ENCODE measurements around the gene TANK.
"Not testable (repeated sequence)": the region's sequence is repeated elsewhere in the genome, so short reads cannot be mapped to it uniquely, and the experiment has no call there.

The TANK gene

DNA sequence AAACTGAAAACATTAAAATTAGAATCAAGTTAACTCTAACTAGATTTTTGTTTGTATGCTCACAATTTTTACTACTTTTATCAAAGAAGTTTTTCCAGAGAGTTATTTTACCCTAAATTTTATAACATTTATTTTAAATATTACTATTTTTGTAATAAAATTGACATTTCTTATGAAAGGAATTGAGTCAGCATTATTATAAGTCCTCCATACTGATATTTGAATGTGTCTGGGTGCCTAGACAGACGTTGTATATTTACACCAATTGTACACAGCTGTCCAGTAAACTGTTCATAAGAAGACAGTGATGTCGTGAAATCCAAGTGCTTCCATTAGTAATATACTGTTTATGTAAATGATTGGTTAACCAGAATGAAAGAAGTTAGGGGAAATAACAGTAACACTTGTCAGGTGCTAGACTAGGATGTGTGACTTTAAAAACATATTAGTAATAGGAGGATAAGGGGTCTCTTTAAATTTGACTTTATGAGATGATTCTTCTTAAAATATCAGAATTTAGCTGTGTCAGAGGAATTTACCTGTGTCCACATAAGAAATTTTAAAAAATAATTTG lies 73.7 kb downstream of the TANK start:
- no peak for DNase-seq

GRCh38 chr2:161234627-161235026 lies 74.4 kb downstream of the TANK start:
- no peak for DNase-seq

GRCh38 chr2:161237392-161238264 lies 77.4 kb downstream of the TANK start:
- DNase-seq, result peak in 1 of 2 experiments; percentile 22

GRCh38 chr2:161238265-161238559 lies 78.0 kb downstream of the TANK start:
- DNase-seq, result no peak

DNA sequence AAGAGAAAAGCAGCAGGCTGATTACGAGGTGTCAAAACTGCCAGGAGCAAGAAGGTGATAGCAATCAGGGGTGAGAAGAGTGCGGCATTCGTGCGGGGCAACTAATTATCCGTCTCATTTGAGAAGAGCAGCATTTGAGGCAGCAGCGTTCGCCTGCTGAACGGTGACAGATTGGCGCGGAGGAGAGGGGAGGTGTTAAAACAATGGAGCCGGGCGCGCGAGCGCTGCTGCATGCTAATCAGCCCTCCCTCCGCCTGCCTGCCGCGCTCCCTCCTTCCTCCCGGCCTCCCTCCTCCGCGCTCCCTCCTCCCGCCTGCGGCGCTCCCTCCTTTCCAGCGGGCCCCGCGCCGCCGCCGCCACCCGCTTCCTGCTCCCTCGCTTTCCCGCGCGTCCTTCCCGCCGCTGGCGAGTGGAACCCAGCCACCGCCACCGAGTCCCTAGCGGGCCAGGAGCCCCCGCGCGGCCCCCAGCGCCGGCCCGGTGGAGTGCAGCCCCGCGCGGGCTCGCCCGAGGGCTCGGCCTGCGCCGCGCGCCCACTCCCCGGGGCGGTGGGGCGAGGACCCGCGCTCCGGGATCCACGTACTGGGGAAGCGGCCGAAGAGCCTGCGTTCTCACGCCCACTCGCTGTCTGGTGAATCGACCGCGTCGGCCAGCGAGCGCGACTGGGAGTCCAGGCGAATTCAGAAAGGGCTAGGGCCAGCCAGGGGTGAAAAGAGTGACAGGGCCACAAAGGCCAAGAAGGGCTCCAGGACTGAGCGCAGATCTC lies 78.5 kb downstream of the TANK start:
- DNase-seq, result peak in 1 of 2 experiments; percentile 41

GRCh38 chr2:161239326-161240109 lies 79.3 kb downstream of the TANK start:
- no peak for DNase-seq

DNA sequence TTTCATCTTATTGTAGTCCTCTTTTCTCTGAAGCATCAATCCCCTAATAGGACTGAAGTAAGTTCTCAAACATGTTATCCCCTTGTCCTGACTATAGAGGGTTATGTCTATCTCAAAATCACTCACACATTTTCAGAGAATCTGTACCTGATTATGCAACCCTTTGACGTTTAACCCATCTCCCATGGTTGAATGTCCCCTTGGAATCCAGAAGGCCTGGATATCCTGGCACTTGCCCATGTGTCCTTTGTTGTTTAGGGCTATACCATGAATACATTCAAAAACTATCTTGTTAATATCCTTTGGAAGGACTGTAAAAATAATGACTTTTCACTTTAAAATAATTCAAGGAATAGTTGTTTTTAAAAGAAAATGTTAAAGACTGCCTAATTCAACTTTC lies 81.7 kb downstream of the TANK start:
- DNase-seq, result no peak

DNA sequence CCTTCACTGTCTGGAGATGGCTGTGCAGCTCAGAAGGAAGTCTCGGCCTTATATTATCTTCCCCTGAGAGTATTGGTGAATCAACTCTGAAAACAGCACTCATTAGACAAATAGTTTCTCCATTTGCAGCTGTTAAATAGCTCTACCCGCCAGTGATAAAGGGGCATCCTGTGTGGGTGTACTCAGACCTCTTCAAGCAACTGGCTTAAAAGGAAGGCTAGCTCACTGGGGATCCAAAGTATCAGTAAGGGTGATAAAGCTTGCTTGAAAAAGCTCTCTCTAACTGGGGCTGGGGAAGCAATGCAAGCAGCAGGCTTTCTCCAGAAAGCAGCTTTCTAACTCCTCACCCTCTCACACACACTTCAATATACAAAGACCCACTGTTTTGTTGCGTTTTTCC lies 83.1 kb downstream of the TANK start:
- no peak for DNase-seq

- DNase-seq, result no peak
These were observed 83.7 kb downstream of the TANK start for GRCh38 chr2:161243905-161244304.

- DNase-seq, result not testable (repeated sequence)
These were observed 84.4 kb downstream of the TANK start for GRCh38 chr2:161244387-161245260.

DNA sequence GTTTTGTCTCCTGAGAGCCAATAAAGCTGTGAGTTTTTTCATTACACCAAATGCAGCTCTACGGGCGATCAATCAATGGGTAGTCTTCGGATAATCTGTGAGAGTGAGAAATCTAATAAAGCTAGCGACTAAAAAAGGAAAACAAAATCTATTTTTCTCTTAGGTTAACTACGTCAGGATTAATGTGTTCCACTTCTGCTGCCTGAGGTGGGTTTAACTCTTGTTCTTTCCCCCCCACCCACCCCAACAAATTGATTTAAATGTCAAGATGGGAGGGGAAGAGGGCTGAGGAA lies 85.0 kb downstream of the TANK start:
- DNase-seq, result no peak

GRCh38 chr2:161245671-161246070 lies 85.4 kb downstream of the TANK start:
- no peak for DNase-seq

DNA sequence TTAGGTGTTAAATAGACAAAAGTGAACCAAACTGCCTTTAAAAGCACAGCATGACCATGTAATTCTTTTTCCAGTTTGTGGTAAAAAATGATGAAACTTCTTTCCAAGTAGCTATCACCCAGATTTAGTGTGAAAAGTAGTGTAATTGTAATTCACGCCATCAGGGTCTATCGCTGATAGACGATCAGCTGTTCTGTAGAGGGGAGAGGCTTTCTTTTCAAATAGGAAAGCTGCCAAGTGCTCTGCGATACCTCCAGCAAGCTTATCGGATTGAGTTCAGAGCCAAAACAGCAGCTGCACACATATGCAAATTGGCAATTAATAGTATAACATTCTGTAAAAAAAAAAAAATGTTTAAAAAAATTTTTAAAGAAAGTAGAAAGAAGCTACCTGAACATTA lies 86.1 kb downstream of the TANK start:
- DNase-seq, result no peak

- no peak for DNase-seq
These were observed 90.7 kb downstream of the TANK start for GRCh38 chr2:161250864-161251436.

DNA sequence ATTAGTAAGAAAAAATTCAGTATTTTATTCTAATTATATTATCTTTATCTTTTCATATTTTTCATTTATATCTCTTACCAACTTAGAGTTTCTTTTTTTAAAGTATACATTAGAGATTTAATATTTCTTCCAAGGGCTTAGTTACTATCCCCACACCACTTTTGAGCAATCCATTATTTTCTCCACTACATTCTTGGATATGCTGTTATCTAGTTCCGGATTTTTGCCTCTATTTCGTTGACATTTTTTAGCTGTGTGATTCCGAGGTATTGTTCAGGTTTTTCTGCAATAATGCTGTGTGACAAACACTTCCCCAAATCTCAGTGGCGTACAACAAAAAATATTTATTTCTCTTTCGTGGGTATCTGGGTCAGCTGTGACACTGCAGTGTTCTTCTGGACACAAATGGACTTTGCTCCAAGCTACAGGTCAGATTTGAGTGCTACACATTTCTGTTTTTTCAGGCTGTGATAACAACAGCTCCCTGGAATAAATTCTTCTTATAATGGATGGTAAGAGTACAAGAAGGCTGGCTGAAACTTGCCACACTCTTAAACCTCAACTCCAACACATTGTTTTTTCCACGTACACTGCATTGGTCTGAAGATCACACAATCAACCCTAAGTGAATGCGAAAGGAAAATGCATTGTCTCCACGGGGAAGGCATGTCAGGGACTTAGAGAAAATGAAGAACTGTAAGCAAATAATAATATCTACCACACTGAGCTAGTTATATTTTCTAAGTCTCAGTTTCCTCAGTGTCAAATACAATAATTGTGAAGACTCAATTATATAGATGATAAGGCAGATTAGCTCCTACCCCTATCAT lies 97.1 kb downstream of the TANK start:
- no peak for DNase-seq

DNA sequence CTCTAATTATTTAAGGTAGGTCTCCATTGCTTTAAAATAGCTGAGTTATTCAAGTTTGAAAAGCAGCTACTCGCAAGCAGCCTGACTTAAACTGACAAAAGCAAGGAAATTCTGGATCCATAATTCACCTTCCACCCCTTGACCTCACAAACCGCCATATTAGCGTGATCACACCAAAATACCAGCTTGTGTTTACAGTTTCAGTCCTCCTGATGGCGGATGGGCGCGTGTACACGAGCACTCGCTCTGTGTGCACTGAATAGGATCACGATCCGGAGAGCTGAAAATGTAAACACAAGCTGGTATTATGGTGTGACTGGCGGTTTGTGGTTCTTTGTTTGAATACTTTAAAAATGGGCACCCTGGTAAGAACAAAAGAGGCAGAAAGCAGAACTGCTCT lies 105.6 kb downstream of the TANK start:
- DNase-seq, result no peak

GRCh38 chr2:161269111-161269510 lies 108.9 kb downstream of the TANK start:
- no peak for DNase-seq

- DNase-seq, result no peak
These were observed 113.0 kb downstream of the TANK start for GRCh38 chr2:161273038-161273760.

DNA sequence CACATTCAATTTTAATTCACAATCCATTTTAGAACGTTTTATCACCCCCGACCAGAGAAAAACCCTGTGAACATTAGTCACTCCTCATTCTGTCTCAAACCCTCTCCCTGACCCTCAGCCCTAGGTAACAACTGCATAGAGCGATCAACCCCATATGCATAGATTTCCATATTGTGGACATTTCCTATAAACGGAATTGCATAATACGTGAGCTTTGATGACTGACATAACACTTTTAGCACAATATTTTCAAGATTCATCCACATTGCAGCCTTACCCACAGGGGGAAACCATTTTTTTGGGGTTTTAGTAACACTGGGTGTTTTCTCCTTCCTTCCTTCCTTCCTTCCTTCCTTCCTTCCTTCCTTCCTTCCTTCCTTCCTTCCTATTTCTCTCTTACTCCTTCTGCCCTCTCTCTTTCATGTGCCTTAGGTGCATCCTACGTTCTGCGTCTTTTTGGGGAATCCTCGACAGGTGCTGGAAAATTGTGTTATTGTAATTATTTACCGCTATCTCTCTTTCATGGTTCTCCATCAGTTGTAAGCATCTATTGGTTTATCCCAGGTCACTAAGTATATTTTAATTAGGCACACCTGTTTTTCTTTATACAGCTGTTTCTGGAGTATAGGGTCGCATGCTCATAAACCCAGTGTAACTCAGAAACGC lies 118.5 kb downstream of the TANK start:
- not testable (repeated sequence) for DNase-seq

Measured in cerebellar nuclear complex (tissue), 1 donor.